ENCODE measurements around the gene KRT37.
"Not testable (repeated sequence)": the region's sequence is repeated elsewhere in the genome, so short reads cannot be mapped to it uniquely, and the experiment has no call there.

The KRT37 gene

GRCh38 chr17:41439375-41439774 is 15.0 kb upstream of the KRT37 start:
- no peak overlapping the region for H3K4me3 ChIP-seq (ENCODE audit: low read length)
- TF ChIP-seq CTCF (conservative IDR thresholded peaks at IDR 0.05; ENCODE audit: low read depth, low read length), result no peak
- DNase-seq (ENCODE audit: low read depth), result no peak

- DNase-seq (ENCODE audit: low read depth), result no peak
- no peak overlapping the region for H3K4me3 ChIP-seq (ENCODE audit: low read length)
- no peak for TF ChIP-seq CTCF (conservative IDR thresholded peaks at IDR 0.05; ENCODE audit: low read depth, low read length)
Measured at GRCh38 chr17:41437769-41438168, 13.4 kb upstream of the KRT37 start.

GRCh38 chr17:41437254-41437653 is 12.9 kb upstream of the KRT37 start:
- no peak for DNase-seq (ENCODE audit: low read depth)
- H3K4me3 ChIP-seq (ENCODE audit: low read length), result no peak overlapping the region
- TF ChIP-seq CTCF (conservative IDR thresholded peaks at IDR 0.05; ENCODE audit: low read depth, low read length), result no peak

- TF ChIP-seq CTCF (conservative IDR thresholded peaks at IDR 0.05; ENCODE audit: low read depth, low read length), result no peak
- H3K4me3 ChIP-seq (ENCODE audit: low read length), result no peak overlapping the region
- DNase-seq (ENCODE audit: low read depth), result no peak
Measured at GRCh38 chr17:41434415-41434814, 10.0 kb upstream of the KRT37 start.

- no peak overlapping the region for H3K4me3 ChIP-seq (ENCODE audit: low read length)
- no peak for TF ChIP-seq CTCF (conservative IDR thresholded peaks at IDR 0.05; ENCODE audit: low read depth, low read length)
- DNase-seq (ENCODE audit: low read depth), result no peak
Measured at GRCh38 chr17:41434005-41434404, 9.6 kb upstream of the KRT37 start.

- no peak for DNase-seq (ENCODE audit: low read depth)
- TF ChIP-seq CTCF (conservative IDR thresholded peaks at IDR 0.05; ENCODE audit: low read depth, low read length), result no peak
- no peak overlapping the region for H3K4me3 ChIP-seq (ENCODE audit: low read length)
Measured at GRCh38 chr17:41433586-41433985, 9.2 kb upstream of the KRT37 start.

- H3K4me3 ChIP-seq (ENCODE audit: low read length); DNase-seq (ENCODE audit: low read depth): not testable (repeated sequence)
Measured at GRCh38 chr17:41430376-41430775, 6.0 kb upstream of the KRT37 start.

GRCh38 chr17:41429667-41430066 is 5.3 kb upstream of the KRT37 start:
- TF ChIP-seq CTCF (conservative IDR thresholded peaks at IDR 0.05; ENCODE audit: low read depth, low read length), result no peak
- DNase-seq (ENCODE audit: low read depth), result no peak
- H3K4me3 ChIP-seq (ENCODE audit: low read length), result no peak overlapping the region
